ENCODE results near the gene KRTAP9-2.
"Not testable (repeated sequence)": the region's sequence is repeated elsewhere in the genome, so short reads cannot be mapped to it uniquely, and the experiment has no call there.

The KRTAP9-2 gene, protein sequence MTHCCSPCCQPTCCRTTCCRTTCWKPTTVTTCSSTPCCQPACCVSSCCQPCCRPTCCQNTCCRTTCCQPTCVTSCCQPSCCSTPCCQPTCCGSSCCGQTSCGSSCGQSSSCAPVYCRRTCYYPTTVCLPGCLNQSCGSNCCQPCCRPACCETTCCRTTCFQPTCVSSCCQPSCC

DNA sequence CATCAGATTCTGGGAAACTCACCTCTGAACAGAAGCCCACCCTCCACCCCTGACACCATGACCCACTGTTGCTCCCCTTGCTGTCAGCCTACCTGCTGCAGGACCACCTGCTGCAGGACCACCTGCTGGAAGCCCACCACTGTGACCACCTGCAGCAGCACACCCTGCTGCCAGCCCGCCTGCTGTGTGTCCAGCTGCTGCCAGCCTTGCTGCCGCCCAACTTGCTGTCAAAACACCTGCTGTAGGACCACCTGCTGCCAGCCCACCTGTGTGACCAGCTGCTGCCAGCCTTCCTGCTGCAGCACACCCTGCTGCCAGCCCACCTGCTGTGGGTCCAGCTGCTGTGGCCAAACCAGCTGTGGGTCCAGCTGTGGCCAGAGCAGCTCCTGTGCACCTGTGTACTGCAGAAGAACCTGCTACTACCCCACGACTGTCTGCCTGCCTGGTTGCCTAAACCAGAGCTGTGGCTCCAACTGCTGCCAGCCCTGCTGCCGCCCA lies at the start of gene KRTAP9-2:
TSS of gene KRTAP9-2 (plus strand) at position 51 of the 498 bp plus-strand sequence. CDS start at position 58, 7 bp downstream.
- not testable (repeated sequence) for FAIRE-seq

DNA sequence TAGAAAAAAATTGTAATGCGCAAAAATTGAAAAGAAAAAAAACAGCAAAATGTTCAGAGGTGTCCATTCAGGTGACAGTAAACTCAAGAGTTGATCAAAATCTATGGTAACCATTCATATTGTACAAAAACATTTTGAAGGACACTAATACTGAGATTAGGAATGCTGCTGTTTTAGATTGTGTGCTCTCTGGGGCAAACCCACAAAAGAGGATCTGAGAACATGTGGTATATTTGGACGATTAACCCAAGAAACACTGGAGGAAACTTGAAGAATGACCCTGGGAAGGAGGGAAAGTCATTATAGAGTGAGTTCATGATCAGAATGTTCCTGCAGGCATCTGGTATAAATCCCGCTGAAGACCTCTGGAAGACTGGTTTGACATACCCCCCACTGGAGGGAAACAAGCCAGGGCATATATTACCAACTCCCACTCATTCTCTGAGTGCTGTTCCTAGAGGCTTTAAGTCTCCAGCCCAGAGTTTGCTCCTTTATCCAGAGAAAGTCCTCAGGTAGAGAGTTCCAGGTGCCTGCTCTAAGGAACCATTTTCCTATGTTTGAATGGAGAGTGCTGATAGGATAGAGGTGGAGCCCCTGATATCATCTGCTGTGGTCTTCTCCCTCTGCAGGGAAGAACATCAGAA lies 49.6 kb upstream of the KRTAP9-2 start:
- no peak for FAIRE-seq

DNA sequence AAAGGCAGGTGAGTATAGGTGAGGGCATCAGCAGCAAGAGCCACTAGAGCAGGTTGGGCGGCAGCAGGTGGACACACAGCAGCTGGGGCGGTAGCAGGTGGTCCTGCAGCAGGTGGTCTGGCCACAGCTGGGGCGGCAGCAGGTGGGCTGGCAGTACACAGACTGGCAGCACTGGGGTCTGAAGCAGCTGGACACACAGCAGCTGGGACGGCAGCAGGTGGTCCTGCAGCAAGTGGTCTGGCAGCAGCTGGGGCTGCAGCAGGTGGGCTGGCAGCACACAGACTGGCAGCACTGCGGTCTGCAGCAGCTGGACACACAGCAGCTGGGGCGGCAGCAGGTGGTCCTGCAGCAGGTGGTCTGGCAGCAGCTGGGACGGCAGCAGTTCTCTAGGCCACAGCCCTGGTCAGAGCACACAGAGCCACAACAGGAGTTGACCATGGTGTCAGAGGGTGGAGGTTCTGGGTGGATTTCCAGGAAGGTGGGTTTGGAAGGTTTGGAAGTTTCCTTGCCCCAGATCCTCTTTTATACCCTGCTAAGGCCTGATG lies 48.6 kb upstream of the KRTAP9-2 start, which contains the start of gene KRTAP4-2:
TSS of gene KRTAP4-2 (minus strand) at position 495 of the 545 bp plus-strand sequence. CDS start at position 438, 57 bp downstream.
- FAIRE-seq: no peak

DNA sequence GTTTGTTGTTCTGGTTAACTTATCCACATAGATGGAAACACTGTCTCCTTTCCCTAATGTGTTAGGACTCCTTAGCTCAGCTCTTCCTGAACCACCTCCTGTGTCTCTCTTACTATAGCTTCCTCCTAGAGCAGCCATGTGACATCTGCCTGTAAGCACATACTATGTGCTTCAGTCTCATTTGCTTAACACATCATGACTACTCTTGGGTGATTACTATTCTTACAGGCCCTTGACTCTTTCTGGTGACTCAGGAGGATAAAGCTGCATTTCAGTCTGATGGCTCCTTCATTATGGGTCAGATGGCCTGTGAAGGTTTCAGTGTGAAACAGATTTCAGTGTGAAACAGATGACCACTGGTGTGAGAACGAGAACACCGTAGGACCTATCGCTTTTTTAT lies 48.1 kb upstream of the KRTAP9-2 start:
- no peak for FAIRE-seq

DNA sequence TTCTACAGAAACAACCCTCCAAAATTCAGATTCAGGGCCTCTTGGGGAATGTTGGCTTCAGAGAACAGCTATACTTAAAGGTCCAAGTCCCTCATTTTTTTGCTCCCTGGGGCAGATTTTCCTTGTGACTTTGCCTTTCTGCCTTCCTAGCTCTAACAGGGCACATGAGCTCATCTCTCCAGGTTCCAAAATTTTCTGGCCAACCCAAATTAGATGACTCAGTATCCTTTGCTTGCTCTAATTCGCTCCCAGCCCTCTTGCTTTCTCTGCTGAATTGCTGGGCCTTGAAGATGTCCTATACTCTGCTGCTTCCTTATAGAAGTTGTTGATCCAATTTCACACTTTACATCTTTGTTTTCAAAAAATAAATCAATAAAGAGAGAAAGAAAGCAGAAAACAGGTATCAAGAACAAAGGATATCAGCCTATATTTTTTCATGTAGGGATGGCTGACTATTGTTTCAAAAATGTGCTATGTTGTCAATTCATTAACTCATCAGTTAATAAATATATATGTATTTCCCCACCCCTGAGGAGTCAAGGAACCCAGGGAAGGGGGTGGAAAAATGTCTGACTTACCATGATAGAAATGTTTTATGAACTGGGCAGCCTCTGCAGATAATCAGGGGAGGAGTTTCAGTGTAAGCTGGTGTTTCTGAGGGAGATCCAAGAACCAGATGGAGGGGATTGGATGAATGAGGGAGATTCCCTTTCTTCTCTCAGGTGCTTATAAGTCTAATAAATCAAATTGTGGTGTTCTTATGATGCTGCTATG lies 47.4 kb upstream of the KRTAP9-2 start:
- FAIRE-seq: no peak

DNA sequence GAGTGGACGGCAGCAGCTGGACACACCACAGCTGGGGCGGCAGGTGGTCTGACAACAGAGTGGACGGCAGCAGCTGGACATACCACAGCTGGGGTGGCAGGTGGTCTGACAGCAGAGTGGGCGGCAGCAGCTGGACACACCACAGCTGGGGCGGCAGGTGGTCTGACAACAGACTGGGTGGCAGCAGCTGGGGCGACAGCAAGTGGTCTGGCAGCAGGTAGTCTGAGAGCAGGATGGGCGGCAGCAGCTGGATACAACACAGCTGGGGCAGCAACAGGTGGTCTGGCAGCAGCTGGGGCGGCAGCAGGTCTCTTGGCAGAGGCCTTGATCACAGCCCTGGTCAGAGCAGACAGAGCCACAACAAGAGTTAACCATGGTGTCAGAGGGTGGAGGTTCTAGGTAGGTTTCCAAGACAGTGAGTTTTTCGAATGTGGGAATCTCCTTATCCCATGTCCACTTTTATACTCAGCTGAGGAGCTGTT lies 41.9 kb upstream of the KRTAP9-2 start, which contains the start of gene KRTAP4-1:
TSS of gene KRTAP4-1 (minus strand) at position 432 of the 482 bp plus-strand sequence. CDS start at position 375, 57 bp downstream.
- no peak for FAIRE-seq

DNA sequence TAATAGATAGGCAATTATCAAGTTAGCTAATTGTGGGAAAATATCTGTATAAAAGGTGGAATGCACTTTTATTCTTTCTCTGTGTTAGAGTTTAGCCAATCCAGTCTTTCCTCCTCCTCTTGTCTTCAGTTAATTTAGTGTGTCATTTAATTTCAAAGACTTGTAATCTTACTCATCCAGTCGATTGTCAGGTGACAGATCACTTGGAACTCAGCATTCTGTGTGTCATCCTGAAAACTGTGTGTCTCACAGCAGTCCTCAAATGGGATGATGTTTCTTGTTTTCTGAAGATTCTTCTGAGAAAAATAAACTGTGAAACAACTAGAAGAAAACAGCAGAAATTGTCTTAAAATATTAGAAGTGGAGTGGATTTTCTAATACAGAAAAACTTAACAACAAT lies 41.4 kb upstream of the KRTAP9-2 start:
- FAIRE-seq: no peak

DNA sequence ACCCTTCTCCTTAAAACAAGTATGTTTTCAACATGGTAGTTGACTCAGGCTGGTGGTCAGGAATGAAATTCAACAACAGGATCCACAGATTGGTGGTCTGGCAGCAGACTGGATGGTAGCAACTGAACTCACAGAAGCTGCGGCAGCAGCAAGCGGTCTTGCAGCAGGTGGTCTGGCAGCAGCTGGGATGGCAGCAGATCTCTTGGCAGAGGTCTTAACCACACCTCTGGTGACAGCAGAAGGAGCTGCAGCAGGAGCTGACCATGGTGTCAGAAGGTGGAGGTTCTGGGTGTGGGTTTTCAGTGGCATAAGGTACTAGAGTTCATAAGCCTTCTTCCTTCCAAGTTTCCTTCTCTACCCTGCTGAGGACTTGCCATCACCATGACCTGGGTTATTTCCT lies 39.6 kb upstream of the KRTAP9-2 start:
- no peak for FAIRE-seq

DNA sequence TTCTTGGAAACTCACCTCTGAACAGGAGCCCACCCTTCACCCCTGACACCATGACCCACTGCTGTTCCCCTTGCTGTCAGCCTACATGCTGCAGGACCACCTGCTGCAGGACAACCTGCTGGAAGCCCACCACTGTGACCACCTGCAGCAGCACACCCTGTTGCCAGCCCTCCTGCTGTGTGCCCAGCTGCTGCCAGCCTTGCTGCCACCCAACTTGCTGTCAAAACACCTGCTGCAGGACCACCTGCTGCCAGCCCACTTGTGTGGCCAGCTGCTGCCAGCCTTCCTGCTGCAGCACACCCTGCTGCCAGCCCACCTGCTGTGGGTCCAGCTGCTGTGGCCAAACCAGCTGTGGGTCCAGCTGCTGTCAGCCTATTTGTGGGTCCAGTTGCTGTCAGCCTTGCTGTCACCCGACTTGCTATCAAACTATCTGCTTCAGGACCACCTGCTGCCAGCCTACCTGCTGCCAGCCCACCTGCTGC lies 36.6 kb upstream of the KRTAP9-2 start, which contains the start of gene KRTAP9-1:
TSS of gene KRTAP9-1 (plus strand) at position 51 of the 482 bp plus-strand sequence. CDS start at position 51, 0 bp downstream.
- not testable (repeated sequence) for FAIRE-seq

DNA sequence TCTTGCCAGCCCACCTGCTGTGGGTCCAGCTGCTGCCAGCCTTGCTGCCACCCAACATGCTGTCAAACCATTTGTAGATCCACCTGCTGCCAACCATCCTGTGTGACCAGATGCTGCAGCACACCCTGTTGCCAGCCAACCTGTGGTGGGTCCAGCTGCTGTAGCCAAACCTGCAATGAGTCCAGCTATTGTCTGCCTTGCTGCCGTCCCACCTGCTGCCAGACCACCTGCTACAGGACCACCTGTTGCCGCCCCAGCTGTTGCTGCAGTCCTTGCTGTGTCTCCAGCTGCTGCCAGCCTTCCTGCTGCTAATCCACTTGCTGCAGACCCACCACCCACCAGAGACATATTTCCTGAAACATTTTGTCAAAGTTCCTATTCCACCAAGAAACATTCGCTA lies 36.1 kb upstream of the KRTAP9-2 start:
- FAIRE-seq: no peak

DNA sequence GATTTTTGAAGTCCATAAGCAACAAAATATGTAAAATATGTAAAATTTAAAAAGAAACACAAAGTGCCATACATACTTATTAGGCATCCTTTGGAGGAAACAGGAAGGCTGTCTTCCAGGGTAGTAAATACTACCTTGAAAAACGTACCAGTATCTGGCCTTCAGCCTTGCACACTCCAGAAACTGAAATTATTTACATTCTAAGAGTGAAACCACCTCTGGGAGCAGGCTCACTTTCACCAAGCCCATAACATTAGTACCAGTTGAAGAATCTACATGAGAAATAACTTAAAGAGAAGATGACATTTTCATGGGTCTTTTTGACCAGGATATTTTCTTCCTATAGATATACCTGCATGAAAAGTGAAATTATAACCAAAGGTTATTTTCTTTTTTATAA lies 30.4 kb upstream of the KRTAP9-2 start:
- no peak for FAIRE-seq

DNA sequence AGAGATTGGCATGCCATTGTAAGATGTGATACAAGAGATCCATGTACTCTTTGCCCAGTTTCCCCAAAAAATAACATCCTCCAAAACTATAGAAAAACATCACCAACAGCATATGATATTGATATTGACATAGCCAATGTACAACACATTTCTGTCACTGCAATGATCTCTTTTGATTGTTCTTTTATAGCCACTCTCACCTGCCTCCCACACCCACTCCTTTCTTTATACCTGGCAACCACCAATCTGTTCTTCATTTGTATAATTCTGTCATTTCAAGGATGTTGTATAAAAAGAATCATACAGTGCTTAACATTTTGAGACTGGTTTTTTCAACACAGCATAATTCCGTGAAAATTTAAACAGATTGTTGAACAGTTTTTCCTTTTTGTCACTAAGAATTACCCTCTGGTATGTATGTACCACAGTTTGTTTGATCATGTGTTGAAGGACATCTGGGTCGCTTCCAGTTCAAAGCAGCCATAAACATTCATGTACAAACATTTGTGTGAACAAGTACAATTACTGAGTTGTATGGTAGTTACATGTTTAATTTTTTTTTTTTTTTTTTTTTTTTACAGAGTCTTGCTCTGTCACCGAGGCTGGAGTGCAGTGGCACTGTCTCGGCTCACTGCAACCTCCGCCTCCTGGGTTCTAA lies 26.9 kb upstream of the KRTAP9-2 start:
- no peak for FAIRE-seq

DNA sequence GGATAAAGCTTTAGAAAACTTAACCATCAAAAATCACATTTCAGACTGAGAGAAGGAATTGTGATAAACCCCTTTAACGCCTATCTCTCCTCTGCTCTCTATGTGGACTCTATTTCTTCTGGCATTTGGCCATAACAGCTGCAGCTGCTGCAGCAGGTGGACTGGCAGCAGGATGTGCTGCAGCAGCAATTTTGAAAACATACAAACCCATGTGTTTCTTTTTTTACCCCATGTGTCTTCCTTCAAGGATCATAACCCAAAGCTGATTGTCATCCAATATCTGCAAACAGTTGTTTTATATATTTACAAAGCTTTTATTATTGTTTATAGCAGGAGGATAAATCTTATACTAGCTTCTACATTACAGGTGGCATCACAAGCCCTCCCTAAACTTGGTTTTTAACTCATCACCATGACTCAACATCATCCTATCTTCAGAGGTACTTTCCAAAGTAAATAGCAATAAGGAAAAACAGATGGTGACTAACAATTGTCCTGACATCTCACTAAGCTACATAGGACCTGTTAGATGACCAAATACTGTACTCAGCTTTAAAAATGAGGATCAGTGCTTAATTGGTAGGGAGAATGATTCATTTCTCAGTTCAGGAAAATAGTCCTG lies 14.5 kb upstream of the KRTAP9-2 start:
- FAIRE-seq: no peak

DNA sequence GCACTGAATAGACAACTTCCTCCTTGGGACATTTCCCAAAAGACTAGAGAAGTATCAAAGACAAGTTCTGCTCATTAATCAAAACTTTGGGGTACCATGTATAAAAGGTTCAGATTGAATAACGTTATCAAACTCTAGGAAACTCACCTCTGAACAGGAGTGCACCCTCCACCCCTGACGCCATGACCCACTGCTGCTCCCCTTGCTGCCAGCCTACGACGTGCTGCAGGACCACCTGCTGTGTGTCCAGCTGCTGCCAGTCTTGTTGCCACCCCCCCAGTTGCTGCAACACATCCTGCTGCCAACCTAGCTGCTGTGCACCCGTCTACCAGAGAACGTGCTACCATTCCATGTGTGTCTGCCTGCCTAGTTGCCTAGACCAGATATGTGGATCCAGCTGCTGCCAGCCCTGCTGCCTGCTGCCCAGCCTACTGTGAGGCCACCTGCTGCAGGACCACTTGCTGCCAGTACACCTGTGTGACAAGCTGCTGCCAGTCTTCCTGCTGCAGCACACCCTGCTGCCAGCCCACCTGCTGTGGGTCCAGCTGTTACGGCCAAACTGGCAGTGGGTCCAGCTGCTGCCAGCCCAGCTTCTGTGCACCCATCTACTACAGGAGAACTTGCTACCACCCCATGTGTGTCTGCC lies 13.8 kb upstream of the KRTAP9-2 start:
- FAIRE-seq: no peak

DNA sequence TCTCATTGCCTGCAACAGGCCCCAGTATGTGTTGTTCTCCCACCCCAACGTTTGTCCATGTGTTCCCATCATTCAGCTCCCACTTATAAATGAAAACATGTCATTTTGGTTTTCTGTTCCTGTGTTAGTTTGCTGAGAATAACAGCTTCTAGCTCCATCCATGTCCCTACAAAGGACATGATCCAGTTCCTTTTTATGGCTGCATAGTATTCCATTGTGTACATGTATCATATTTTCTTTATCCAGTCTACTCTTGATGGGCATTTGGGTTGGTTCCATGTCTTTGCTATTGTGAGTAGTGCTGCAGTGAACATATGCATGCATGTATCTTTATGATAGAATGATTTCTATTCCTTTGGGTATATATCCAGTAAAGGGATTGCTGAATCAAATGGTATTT lies 10.8 kb upstream of the KRTAP9-2 start:
- FAIRE-seq: no peak

DNA sequence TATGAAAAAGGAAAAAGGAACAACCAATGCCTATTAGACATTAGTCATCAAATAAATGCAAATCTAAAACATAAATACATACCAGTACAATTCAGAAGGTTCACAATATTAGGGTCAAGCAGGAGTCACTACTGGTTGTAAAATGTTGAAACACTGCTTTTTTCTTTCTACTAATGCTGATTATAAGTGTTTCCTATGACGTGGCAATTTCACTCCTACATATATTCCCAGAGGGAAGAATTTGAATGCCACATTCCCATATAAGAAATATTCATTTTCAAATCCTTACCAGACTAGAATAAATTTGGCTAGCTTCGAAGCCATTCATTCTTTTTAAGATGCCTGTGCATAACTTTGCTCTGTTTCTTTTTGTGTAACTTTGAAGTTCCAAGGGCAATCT lies 2.6 kb upstream of the KRTAP9-2 start:
- FAIRE-seq: no peak

DNA sequence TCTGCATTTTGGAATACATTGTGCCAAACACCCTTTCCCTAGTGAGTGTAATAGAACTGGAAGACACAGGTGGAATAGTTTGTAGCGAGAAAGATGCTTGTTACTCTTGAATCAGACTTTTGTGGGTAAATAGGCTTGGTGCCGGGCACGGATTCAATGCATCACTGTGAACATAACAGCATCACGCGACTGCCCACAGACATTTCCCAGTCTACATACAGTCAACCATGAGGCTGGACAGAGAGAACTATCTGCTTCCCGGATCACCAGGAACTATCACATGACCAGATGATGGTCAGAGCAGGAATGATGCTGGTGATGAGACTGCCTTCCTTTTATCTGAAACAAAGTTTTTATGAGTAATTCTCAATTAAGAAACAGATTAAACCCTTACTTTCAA lies 397 bp upstream of the KRTAP9-2 start:
- FAIRE-seq: no peak

DNA sequence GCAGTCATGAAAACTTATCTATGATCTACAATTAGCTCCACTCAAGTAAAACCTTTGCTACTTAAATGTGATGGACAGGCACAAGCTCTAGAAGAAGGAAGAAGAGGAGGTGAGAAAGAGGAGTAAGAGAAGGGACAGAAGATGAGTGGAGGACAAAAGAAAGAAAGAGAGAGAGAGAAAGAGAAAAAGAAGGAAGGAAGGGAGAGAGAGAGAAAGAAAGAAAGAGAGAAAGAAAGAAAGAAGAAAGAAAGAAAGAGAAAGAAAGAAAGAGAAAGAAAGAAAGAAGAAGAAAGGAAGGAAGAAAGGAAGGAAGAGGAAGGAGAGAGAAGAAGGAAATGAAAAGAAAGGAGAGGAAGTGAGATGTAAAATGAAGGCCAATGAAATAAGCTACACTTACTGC lies 3.6 kb downstream of the KRTAP9-2 start:
- no peak for FAIRE-seq

DNA sequence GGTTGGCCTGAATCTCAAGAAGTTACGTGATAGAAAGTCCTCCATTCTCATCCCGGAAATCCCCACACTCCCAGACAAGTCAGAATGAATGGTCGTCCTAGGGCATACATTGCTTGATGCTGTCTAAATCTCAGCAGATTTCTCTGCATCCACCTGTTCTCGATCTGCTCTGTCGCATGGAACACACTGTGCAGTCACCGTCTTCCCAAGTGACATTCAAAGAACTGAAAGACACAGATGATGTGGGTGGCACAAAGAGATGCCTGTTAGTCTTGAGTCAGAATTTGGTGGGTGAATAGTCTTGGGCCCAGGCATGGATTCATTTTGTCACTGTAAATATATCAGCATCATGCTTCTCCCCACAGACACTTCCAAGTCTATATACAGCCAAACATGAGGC lies 5.3 kb downstream of the KRTAP9-2 start:
- no peak for FAIRE-seq

DNA sequence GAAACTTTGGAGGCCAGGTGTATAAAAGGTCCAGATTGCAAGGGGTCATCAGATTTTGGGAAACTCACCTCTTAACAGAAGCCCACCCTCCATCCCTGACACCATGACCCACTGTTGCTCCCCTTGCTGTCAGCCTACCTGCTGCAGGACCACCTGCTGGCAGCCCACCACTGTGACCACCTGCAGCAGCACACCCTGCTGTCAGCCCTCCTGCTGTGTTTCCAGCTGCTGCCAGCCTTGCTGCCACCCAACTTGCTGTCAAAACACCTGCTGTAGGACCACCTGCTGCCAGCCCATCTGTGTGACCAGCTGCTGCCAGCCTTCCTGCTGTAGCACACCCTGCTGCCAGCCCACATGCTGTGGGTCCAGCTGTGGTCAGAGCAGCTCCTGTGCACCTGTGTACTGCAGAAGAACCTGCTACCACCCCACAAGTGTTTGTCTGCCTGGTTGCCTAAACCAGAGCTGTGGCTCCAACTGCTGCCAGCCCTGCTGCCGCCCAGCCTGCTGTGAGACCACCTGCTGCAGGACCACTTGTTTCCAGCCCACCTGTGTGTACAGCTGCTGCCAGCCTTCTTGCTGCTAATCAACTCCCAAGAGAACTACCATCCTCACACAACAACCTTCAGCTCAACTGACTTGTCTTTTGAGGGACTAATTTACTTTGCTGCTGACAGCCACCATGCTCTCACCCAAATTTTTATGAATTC lies 6.1 kb downstream of the KRTAP9-2 start, which contains the start of gene KRTAP9-3:
TSS of gene KRTAP9-3 (plus strand) at position 51 of the 707 bp plus-strand sequence. CDS start at position 104, 53 bp downstream.
- not testable (repeated sequence) for FAIRE-seq
